CD4-positive, CD25-positive, alpha-beta regulatory T cell (primary cell): ENCODE data around the gene SLC41A3. TPM values are rescaled to one million over a fixed set of nuclear protein-coding genes. Genes with fewer than 3 reads are reported as not detected.
A peak's percentile ranks its signal among the peaks of the same experiment; 100 is the strongest.
"Not testable (repeated sequence)": the region's sequence is repeated elsewhere in the genome, so short reads cannot be mapped to it uniquely, and the experiment has no call there.

Experiments used
- ATAC-seq, 2 donors: fragments of 150-1000 bp; cut with Tn5 transposase; one replicate each; pipeline ENCODE4 v1.10.0; 2021; ENCODE audit warnings: low read depth in 2 of 2, moderate number of reproducible peaks in 2 of 2, moderate library complexity in 1 of 2
- DNase-seq, 3 donors: peaks; one replicate each; pipeline versions ENCODE4 v3.0.0 to v3.0.0-alpha.2; 2012 to 2022; ENCODE audit warnings: mixed read lengths in 1 of 3
- H3K27ac ChIP-seq: one replicate; pipeline ENCODE4 v1.7.0; 2013; ENCODE audit warnings: mild to moderate bottlenecking, low read length; ENCODE audit not compliant: insufficient read depth, poor library complexity, severe bottlenecking
- H3K27me3 ChIP-seq: one replicate; pipeline ENCODE4 v1.7.0; 2013; ENCODE audit warnings: low read length; ENCODE audit not compliant: control insufficient read depth, insufficient read depth
- H3K36me3 ChIP-seq: one replicate; pipeline ENCODE4 v1.7.0; 2013; ENCODE audit warnings: mild to moderate bottlenecking, low read length, moderate library complexity; ENCODE audit not compliant: control insufficient read depth, insufficient read depth
- H3K4me1 ChIP-seq: 2 replicates; pipeline ENCODE4 v1.7.0; 2013; ENCODE audit warnings: mild to moderate bottlenecking, low read length; ENCODE audit not compliant: insufficient read depth, control insufficient read depth, poor library complexity, severe bottlenecking
- H3K4me3 ChIP-seq: one replicate; pipeline ENCODE4 v1.7.0; 2013; ENCODE audit warnings: low read depth, mild to moderate bottlenecking, low read length, moderate library complexity
- H3K9me3 ChIP-seq, 2 experiments: 1 replicate in 1 of 2; 2 replicates in 1 of 2; pipeline ENCODE4 v1.7.0; 2013; ENCODE audit warnings: low read length in 2 of 2, mild to moderate bottlenecking in 1 of 2, moderate library complexity in 1 of 2; ENCODE audit not compliant: control insufficient read depth in 2 of 2
- H3K27ac Mint-ChIP-seq, 3 donors: one replicate each; pipeline ENCODE4 v1.8.0; 2020 to 2022; ENCODE audit warnings: mild to moderate bottlenecking in 3 of 3, mixed read lengths in 3 of 3, moderate library complexity in 2 of 3
- H3K27me3 Mint-ChIP-seq: one replicate; pipeline ENCODE4 v1.8.0; 2022; ENCODE audit warnings: mild to moderate bottlenecking, mixed read lengths
- H3K36me3 Mint-ChIP-seq: one replicate; pipeline ENCODE4 v1.8.0; 2020; ENCODE audit warnings: mixed read lengths
- H3K4me1 Mint-ChIP-seq, 4 donors: one replicate each; pipeline ENCODE4 v1.8.0; 2020 to 2022; ENCODE audit warnings: mixed read lengths in 4 of 4, mild to moderate bottlenecking in 1 of 4
- H3K4me3 Mint-ChIP-seq, 4 donors: one replicate each; pipeline ENCODE4 v1.8.0; 2020 to 2022; ENCODE audit warnings: mild to moderate bottlenecking in 4 of 4, mixed read lengths in 4 of 4, moderate library complexity in 3 of 4
- H3K9me3 Mint-ChIP-seq, 7 donors: one replicate each; pipeline ENCODE4 v1.8.0; 2020 to 2022; ENCODE audit warnings: mixed read lengths in 7 of 7, mild to moderate bottlenecking in 3 of 7, moderate library complexity in 2 of 7
- polyA plus RNA-seq, 4 donors: library from polyadenylated mRNA; unstranded; fragments of 300-500 nt; fragmentation: Illumina TruSeq; gene quantifications; one replicate each; pipeline ENCODE4 v1.2.3, GENCODE V29; 2021
- total RNA-seq: library from RNA; stranded (reverse); gene quantifications from one replicate; pipeline ENCODE4 v1.2.3, GENCODE V29; 2022

Gene SLC41A3
- total and polyA plus RNA-seq, 5 donors from 2014 or later: 31.2 to 51.3 (median 40.3) TPM

DNA sequence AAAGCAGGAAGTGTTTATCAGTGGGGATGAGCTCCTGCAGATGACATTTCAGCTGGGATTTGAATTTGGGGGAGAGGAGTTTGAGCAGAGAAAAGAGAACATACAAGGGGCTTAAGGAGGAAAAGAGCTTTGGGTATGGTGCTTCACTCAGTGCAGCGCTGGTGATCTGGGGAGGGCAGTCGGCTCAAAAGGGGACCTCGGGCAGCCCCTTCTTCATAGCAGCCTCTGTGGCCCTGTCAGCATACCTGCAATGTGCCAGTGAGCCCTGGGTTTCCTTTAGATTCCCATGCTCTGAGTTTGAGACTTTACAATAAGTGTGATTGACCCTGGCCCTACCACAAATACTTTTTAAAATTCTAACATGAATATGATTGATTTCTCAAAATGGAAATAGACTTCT lies 74.7 kb downstream of the SLC41A3 start:
- Mint-ChIP-seq H3K9me3 (peaks cover 0 to 5% (median 0%) of the 10 kb centered on the region in 7 donors), H3K36me3 (peaks cover 73% of the 10 kb centered on the region), H3K27me3 (no peaks in the 10 kb centered on the region), H3K27ac (no peak overlapping the region), H3K4me3 (no peak overlapping the region), H3K4me1 (peaks cover 0 to 4% (median 4%) of the 10 kb centered on the region in 4 donors)
- Histone ChIP-seq H3K4me3 (no peak overlapping the region), H3K4me1 (no peaks in the 10 kb centered on the region), H3K27ac (no peak overlapping the region), H3K36me3 (peaks cover 63% of the 10 kb centered on the region), H3K9me3 (no peaks in the 10 kb centered on the region), H3K27me3 (no peaks in the 10 kb centered on the region)
- no peak for DNase-seq
- ATAC-seq: no peak

- Mint-ChIP-seq H3K27ac (peak overlapping the region in 1 of 3 donors; percentile 1), H3K4me1 (peaks cover 0 to 4% (median 4%) of the 10 kb centered on the region in 4 donors), H3K27me3 (no peaks in the 10 kb centered on the region), H3K9me3 (peaks cover 0 to 6% (median 0%) of the 10 kb centered on the region in 7 donors), H3K36me3 (peaks cover 65% of the 10 kb centered on the region), H3K4me3 (no peak overlapping the region)
- Histone ChIP-seq H3K4me1 (no peaks in the 10 kb centered on the region), H3K27ac (no peak overlapping the region), H3K27me3 (no peaks in the 10 kb centered on the region), H3K36me3 (peaks cover 56% of the 10 kb centered on the region), H3K9me3 (no peaks in the 10 kb centered on the region), H3K4me3 (no peak overlapping the region)
- no peak for ATAC-seq
- no peak for DNase-seq
Observed at GRCh38 chr3:126008219-126008618, 75.7 kb downstream of the SLC41A3 start.

DNA sequence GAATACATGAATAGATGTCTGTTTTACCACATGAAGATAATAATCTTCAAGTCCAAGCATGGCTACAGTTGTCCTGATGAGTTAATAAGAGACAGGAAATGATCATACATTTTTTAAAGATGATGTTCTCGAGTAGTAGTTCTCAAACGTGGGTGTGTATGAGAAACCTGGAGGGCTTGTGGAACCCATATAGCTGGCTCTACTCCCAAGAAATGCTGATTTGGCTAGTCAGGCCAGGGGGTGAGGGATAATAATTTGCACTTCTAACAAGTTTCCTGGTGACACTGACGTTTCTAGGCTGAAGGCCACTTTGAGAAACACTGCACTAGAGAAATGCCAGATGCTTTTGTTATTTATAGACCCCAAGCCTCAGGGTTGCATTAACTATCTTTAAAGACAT lies 78.0 kb downstream of the SLC41A3 start:
- peaks cover 42% of the 10 kb centered on the region for H3K36me3 Mint-ChIP-seq
- peaks cover 0 to 19% (median 3%) of the 10 kb centered on the region in 7 donors for H3K9me3 Mint-ChIP-seq
- ATAC-seq (no peak), DNase-seq (no peak)
- H3K27me3 Mint-ChIP-seq: no peaks in the 10 kb centered on the region
- H3K4me1 ChIP-seq: no peaks in the 10 kb centered on the region
- H3K27ac Mint-ChIP-seq: peak overlapping the region in 1 of 3 donors; percentile 5
- H3K27me3 ChIP-seq: no peaks in the 10 kb centered on the region
- H3K4me3 ChIP-seq: no peak overlapping the region
- H3K27ac ChIP-seq: no peak overlapping the region
- no peaks in the 10 kb centered on the region for H3K9me3 ChIP-seq
- H3K4me1 Mint-ChIP-seq: peaks cover 0 to 4% (median 2%) of the 10 kb centered on the region in 4 donors
- H3K36me3 ChIP-seq: peaks cover 38% of the 10 kb centered on the region
- H3K4me3 Mint-ChIP-seq: peak overlapping the region in 1 of 4 donors; percentile 48

- Mint-ChIP-seq H3K27me3 (no peaks in the 10 kb centered on the region), H3K4me3 (no peak overlapping the region), H3K4me1 (peaks cover 0 to 4% (median 2%) of the 10 kb centered on the region in 4 donors), H3K36me3 (peaks cover 35% of the 10 kb centered on the region), H3K27ac (no peak overlapping the region), H3K9me3 (peaks cover 0 to 24% (median 3%) of the 10 kb centered on the region in 7 donors)
- Histone ChIP-seq H3K36me3 (peaks cover 27% of the 10 kb centered on the region), H3K27ac (no peak overlapping the region), H3K9me3 (peaks cover 0 to under 1% of the 10 kb centered on the region in 2 experiments), H3K4me3 (no peak overlapping the region), H3K4me1 (no peaks in the 10 kb centered on the region), H3K27me3 (no peaks in the 10 kb centered on the region)
- DNase-seq: no peak
- no peak for ATAC-seq
Observed at GRCh38 chr3:126004692-126005091, 79.2 kb downstream of the SLC41A3 start.

DNA sequence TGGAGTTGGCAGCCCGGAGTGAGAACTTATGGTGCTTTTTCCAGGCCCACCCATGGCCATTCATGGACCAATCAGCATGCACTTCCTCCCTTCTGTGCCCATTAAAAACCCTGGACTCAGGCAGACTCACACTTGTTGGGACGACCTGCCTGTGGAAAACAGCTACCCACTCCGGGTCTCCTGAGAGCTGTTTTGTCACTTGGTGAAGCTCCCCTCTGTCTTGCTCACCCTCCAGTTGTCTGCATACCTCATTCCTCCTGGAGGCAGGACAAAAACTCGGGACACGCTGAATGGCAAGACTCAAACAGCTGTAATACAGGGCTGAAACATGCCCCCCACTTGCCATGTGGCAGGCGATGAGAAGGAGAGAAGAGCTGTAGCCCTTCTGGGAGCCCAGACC lies 79.7 kb downstream of the SLC41A3 start:
- Mint-ChIP-seq H3K36me3 (peaks cover 33% of the 10 kb centered on the region), H3K4me3 (no peak overlapping the region), H3K27me3 (no peaks in the 10 kb centered on the region), H3K9me3 (peaks cover 0 to 27% (median 5%) of the 10 kb centered on the region in 7 donors), H3K4me1 (peaks cover 0 to 4% (median 0%) of the 10 kb centered on the region in 4 donors), H3K27ac (no peak overlapping the region)
- DNase-seq: no peak
- Histone ChIP-seq H3K27ac (no peak overlapping the region), H3K4me1 (no peaks in the 10 kb centered on the region), H3K27me3 (no peaks in the 10 kb centered on the region), H3K36me3 (peaks cover 25% of the 10 kb centered on the region), H3K9me3 (peaks cover 0 to 2% of the 10 kb centered on the region in 2 experiments), H3K4me3 (no peak overlapping the region)
- ATAC-seq: no peak

GRCh38 chr3:126003447-126004190 lies 80.3 kb downstream of the SLC41A3 start:
- no peak overlapping the region for H3K4me3 Mint-ChIP-seq
- Histone ChIP-seq H3K36me3 (peaks cover 21% of the 10 kb centered on the region), H3K27me3 (no peaks in the 10 kb centered on the region), H3K27ac (no peak overlapping the region), H3K4me1 (no peaks in the 10 kb centered on the region), H3K9me3 (peaks cover 0 to 2% of the 10 kb centered on the region in 2 experiments), H3K4me3 (no peak overlapping the region)
- H3K9me3 Mint-ChIP-seq: peaks cover 0 to 31% (median 8%) of the 10 kb centered on the region in 7 donors
- DNase-seq (no peak), ATAC-seq (no peak)
- no peaks in the 10 kb centered on the region for H3K27me3 Mint-ChIP-seq
- H3K36me3 Mint-ChIP-seq: peaks cover 27% of the 10 kb centered on the region
- no peak overlapping the region for H3K27ac Mint-ChIP-seq
- peaks cover 0 to 4% (median 0%) of the 10 kb centered on the region in 4 donors for H3K4me1 Mint-ChIP-seq

DNA sequence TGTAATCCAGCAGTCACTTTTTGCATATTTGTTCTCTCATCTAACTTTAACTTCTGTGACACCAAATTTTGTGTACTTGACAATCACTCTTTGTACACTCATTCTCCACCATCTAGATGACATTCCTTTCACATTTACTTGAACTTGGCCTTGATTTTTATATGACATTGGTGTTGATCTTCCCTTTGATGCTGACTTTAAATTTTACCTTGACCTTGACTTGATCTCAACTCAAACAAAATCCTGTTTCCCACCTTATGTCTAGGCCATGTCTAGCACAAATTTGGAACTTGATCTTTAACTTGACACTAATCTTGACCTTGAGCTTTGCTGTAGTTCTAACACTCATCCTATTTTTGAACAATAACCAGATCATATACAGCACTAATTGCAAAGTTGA lies 81.7 kb downstream of the SLC41A3 start:
- Mint-ChIP-seq H3K4me1 (peaks cover 0 to 4% (median 0%) of the 10 kb centered on the region in 4 donors), H3K9me3 (peaks cover 0 to 39% (median 8%) of the 10 kb centered on the region in 7 donors), H3K36me3 (peaks cover 20% of the 10 kb centered on the region), H3K27me3 (no peaks in the 10 kb centered on the region), H3K4me3 (no peak overlapping the region), H3K27ac (no peak overlapping the region)
- Histone ChIP-seq H3K4me1 (no peaks in the 10 kb centered on the region), H3K9me3 (peaks cover 0 to 2% of the 10 kb centered on the region in 2 experiments), H3K36me3 (peaks cover 10% of the 10 kb centered on the region), H3K27ac (no peak overlapping the region), H3K4me3 (no peak overlapping the region), H3K27me3 (no peaks in the 10 kb centered on the region)
- DNase-seq: no peak
- no peak for ATAC-seq

DNA sequence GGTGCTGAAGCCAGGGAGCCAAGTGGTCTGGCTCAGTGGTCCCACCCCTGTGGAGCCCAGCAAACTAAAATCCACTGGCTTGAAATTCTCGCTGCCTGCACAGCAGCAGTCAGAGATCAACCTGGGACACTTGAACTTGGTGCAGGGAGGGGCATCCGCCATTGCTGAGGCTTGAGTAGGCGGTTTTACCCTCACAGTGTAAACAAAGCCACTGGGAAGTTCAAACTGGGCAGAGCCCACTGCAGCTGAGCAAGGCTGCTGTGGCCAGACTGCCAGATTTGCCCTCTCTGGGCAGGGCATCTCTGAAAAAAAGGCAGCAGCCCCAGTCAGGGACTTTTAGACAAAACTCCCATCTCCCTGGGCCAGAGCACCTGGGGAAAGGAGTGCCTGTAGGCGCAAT lies 87.2 kb downstream of the SLC41A3 start:
- H3K27ac ChIP-seq: not testable (repeated sequence)

More for the DNA sequence above, 87.2 kb downstream of the SLC41A3 start:
- H3K4me1 Mint-ChIP-seq, H3K27ac Mint-ChIP-seq, H3K27me3 ChIP-seq, H3K36me3 Mint-ChIP-seq, DNase-seq, H3K36me3 ChIP-seq, H3K4me3 Mint-ChIP-seq, H3K27me3 Mint-ChIP-seq, ATAC-seq, H3K9me3 ChIP-seq, H3K4me1 ChIP-seq, H3K4me3 ChIP-seq: not testable (repeated sequence)
- peaks cover 0 to 27% (median 8%) of the 10 kb centered on the region in 7 donors for H3K9me3 Mint-ChIP-seq
